ENCODE results near the gene AGA.

- TF ChIP-seq EZH2 (IDR thresholded peaks at IDR 0.05; ENCODE audit: low read depth, low read length, severe bottlenecking) (no peak), CHD2 (IDR thresholded peaks at IDR 0.05; ENCODE audit: low read length) (no peak), E2F6 (IDR thresholded peaks at IDR 0.05) (no peak), CHD1 (IDR thresholded peaks at IDR 0.05; ENCODE audit: low read depth, low read length) (no peak), SIN3A (conservative IDR thresholded peaks at IDR 0.05 in 1 of 2, IDR thresholded peaks at IDR 0.05 in 1 of 2; ENCODE audit: low read depth in 1 of 2, low read length in 2 of 2) (no peak), CHD7 (IDR thresholded peaks at IDR 0.05; ENCODE audit: insufficient replicate concordance, low read length) (no peak), POLR2A (IDR thresholded peaks at IDR 0.05; ENCODE audit: control extremely low read depth in 1 of 2, low read depth in 2 of 2, low read length in 2 of 2) (no peak), ATF3 (IDR thresholded peaks at IDR 0.05; ENCODE audit: insufficient read depth, low read depth, low read length) (no peak), TAF1 (IDR thresholded peaks at IDR 0.05; ENCODE audit: low read depth, low read length) (no peak), JUN (IDR thresholded peaks at IDR 0.05; ENCODE audit: low read depth, low read length) (no peak), CTCF (IDR thresholded peaks at IDR 0.05; ENCODE audit: control extremely low read depth in 1 of 3, insufficient read depth in 1 of 3, low read depth in 1 of 3, low read length in 3 of 3) (no peak), ATF2 (IDR thresholded peaks at IDR 0.05; ENCODE audit: low read length) (no peak), SIRT6 (IDR thresholded peaks at IDR 0.05; ENCODE audit: low read length) (no peak)
These were observed 19.4 kb upstream of the AGA start for GRCh38 chr4:177461606-177462005.
